T1000 (cell line): ENCODE data around the gene DGKG.
A peak's percentile ranks its signal among the peaks of the same experiment; 100 is the strongest.

Source experiments
- DNase-seq: peaks from one replicate; lab custom pipeline; 2025; ENCODE audit warnings: mixed read lengths; lab: John Stamatoyannopoulos, UW

The DGKG gene

DNA sequence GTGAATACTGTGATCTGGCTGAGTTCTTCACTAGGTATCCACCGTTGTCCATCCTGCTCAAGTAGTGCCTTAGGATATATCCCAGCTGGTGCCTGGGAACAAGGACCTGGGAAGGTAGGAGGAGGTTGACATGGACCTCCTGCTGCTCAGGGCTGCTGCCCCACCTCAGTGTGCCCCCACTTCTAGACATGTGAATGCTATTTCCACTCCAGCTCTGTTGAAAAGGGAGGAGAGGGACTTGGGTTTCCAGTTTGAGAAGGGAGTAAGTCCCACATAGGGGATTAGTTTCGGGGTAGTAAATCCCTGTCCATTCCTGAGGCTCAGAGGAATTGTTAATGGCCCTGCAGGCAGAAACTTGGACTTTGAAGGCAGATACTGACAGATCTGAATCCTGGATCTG, 220.2 kb downstream of the DGKG start:
- DNase-seq, result no peak

DNA sequence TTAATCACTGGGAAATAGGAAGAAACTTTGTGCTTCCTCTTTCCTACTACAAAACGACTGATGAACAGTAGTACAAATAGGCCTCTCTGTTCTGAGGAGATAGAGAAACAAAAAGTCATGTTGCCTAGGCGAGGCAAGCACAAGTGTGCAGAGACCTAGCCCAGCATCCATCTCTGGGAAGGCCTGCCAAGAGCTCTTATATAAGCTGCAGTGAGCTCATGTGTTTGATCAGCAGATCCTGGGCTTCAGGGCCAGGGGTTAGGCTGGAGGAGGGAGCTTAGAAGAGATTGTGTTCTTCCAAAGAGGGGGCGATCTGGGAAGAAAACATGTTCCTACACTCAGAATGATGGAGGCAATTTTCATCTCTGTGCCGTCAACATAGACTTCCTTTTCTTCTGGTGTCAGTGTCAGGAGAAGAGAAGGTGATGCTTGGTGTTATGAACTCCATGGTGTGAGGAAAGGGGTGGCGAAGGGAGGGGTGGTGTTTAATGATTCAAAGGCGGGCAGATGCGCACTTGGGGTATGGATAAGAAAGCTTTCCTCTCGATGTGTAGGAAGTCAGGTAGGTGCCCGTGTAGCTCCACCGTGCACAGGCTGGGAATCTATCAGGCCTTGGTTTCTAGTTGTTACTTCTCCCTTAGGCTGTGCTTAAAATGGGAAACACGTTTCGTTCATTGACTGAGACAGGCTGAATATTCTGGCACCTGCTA, 223.6 kb downstream of the DGKG start:
- no peak for DNase-seq

DNA sequence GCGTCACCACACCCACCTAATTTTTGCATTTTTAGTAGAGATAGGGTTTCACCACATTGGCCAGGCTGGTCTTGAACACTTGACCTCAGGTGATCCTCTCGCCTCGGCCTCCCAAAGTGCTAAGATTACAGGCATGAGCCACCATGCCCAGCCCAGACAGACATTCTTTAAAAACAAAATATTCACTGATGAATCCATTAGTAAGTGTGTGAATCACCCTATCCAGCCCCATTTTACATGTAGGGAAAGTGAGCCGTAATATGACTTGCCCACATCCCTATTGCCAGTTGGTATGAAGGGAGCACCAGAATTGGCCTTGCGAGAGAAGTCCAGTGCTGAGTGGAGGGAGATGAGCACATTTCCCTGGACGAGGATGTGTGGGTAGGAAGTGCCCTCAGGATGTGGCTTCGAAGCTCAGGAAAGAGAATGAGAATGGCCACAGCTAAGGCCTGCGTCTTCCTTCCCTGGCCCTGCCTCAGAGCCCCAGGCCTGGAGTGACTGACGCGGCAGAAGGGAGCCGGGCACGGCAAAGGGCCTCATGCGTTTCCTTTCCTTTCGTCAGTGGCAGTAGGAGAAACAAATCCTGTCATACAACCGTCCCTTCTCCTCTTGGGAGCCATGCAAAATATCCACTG, 224.9 kb downstream of the DGKG start:
- no peak for DNase-seq

DNA sequence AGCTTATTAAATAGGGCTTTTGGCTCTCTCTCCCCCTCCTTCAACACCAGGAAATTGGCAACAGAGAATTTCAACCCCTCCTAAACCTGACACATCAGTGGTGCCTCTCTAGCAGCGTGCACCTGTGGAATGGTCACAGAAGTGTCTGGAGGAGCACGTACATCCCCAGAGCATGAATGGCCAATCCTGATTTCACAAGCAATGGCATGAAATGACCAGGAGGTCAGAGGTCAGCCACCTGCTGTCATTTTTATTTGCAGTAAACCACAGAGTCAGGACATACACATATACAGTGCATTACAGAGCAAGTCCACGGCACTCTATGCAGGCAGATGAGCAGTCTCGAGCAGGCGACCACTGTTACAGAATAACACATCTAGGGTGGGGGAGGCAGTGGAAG, 228.1 kb downstream of the DGKG start:
- no peak for DNase-seq

DNA sequence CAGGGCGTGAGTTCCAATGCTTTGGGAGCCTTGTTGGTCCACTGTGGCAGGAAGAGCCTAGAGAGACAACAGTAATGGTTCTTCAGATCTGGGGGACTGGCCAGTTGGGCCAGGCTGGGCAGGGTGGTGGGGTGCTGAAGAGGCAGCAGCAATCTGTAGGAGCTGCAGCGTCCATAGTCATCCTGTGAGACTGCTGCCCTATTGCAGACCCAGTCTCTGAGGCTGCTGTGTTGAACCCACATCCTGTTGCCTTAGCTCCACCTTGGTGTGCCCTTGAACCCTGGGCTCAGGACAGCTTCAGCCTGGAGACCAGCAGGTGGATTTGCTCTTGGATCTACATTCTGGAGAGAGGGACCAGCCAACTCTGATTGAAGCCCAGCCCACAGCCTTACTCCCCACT, 229.5 kb downstream of the DGKG start:
- DNase-seq, result no peak

DNA sequence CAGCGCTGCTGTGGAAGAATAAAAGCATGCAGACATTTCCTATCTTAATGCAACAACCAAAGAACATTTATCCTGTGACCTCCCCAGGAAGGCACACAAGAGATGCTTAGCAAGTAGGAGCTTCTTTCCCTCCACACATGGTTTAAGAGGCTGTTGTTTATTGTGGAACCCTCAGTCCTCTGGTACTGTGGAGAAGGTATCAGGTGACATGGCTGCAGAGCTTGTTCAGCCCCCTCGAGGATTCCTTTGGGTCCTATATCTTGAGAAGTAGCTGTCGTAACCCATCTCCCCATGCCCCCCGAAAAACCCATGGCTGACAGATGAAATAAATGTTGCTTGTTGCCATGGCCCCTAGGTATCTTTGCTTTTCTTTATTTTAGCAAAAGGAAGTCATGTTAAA, 232.8 kb downstream of the DGKG start:
- no peak for DNase-seq

DNA sequence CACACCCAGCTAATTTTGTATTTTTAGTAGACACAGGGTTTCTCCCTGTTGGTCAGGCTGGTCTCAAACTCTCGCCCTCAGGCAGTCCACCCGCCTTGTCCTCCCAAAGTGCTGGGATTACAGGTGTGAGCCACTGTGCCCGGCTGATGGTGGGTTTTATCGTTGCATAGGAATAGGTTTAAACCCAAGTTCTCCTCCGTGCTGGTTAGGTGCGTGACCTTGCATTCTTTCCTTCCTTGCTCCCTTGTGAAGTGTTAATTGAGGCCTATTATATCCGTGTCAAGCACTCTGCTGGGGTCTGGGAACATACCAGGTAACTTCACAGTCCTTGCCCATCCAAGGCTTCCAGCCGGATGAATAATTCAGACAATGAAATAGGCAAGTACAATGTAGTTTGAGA, 233.9 kb downstream of the DGKG start:
- DNase-seq, result no peak

DNA sequence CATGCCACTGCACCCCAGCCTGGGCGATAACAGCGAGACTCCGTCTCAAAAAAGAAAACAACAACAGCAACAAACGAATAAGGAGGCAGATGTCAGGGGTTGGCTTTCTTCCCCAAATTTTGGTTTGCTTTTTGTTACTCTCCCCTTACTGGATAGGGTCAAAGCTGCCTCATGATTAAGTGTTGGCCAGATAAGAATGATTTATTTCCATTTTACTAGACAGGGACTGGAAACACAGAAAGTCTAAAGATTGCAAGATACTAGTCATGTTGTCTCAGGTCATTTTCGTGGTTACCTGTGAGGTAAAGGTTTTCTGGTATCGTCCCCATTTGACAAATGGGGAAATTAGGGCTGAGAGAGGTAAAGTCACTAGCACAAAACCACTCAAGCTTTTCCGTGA, 234.6 kb downstream of the DGKG start:
- DNase-seq, result no peak

DNA sequence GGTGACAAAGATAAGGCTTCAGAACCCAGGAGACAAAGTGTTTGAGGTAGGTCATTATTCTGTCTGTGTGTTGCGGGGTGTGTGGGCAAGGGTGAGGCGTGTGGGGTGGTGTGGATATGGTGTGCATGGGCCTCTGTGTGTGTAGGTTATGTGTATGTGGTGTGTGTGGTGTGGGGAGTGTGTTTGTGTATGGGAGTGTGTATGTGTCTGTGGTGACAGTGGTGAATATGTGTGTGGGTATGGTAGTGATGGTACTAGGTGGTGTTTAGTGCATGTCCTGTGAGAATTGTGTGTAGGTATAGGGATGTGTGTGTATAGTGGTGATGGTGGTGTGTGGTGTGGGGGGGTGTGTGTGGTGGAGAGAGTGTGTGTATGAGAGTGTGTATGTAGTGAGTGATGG, 236.9 kb downstream of the DGKG start:
- DNase-seq, result no peak

DNA sequence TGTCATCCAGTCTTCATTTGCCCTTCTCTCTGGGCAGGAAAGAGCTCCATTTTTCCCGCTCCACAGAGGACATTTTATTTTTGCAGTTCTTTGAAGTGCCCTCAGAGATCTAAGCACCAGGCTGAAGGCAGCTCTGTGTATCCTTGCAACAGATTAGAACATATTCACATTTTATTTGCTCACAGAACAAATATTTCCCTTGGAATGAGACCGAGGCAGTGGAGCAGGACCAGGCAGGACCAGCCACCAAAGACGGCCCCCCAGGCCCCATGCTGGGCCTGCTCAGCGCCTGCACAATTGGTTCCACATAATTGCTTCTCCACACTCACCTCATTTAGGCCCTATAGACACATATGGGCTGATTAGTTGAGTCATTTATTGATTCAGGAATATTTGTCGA, 237.4 kb downstream of the DGKG start:
- no peak for DNase-seq

DNA sequence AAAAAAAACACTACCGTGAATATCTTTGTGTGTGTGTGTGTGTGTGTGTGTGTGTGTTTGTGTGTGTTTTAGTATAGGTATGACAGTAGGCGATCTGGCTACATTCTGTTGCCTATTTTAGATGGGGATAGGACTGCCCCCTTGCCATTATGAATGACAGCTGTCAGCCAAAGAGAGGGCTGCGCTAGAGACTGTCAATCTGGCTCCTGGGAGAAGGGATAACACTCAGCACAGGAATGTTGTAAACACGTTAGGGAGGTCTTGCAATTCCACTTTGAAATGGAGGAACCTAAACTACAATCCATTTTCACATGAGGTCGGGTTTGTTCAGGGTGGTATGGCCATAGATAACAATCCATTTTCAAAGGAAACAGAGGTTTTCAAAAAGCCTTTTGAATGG, 239.0 kb downstream of the DGKG start:
- DNase-seq, result no peak

DNA sequence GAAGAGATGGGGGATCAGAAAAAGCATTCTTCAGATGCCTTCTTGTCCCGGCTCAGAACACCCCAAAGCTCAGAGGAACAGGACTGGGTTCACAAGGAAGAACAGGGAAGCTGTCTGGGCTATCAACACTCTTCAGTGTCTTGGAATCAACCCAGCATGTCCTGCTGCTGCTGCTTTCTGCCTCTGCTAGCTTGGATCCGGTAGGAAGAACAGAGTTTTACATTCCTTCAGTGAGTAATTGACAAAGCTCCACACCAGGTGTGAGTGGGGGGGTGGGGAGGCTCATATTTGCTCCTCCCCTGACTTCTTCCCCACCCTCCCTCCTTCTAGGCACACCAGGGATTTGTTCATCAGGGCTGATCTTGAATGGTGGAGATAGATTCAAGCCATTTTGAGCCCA, 240.1 kb downstream of the DGKG start:
- no peak for DNase-seq

DNA sequence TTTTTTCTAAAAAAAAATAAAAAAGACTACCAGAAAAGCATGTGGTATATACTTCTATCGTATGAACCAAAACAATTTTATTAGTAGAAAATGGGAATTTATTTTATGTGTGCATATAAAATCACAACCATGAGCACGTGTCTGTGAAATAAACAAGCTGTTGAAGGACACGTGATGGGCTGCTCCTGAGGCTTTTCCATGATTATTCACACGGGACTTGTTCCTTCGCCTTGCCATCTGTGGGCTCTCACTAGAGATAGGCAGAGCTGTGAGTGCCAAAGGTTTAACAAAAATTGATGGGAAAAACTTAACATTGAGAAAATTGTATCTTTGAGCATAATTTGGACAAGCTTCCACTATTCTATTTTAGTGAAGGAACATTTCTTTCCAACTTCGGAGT, 240.8 kb downstream of the DGKG start:
- no peak for DNase-seq

DNA sequence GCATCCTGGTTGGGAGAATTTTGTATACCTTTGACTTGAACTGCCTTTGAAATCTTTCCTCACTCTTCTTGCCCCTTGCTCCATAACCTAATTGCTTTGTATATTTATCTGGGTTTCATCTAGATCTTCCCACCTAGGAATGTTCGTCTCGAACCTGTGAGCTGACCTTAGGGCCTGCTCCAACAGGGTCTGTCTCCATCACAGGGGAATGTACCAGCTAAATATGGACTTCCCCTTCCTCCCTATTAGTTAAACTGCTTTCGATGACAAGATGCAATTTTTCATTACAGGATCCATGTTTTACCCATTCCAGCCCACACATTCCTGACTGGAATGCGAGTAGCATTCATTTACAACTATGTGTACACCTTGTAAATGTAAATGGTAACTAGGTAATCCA, 242.5 kb downstream of the DGKG start:
- DNase-seq, result no peak

DNA sequence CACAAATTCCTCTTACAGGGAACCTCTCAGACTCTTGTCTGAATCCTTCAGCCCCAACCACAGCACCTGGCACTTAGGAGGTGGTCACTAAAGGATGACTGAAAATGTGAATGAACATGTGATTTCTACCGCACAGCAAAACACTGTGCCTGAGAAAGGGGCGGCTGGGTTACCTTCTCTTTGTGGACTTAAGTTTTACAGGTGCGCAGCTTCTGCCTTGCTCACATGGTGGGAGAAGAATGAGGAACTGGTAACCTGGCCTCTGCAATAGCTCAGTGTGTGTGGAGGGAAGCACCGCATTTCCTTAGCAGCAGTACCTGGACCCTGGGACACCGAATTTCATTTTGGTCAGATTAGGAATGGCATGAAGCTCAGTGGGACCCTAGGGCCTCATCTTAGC, 243.3 kb downstream of the DGKG start:
- no peak for DNase-seq

DNA sequence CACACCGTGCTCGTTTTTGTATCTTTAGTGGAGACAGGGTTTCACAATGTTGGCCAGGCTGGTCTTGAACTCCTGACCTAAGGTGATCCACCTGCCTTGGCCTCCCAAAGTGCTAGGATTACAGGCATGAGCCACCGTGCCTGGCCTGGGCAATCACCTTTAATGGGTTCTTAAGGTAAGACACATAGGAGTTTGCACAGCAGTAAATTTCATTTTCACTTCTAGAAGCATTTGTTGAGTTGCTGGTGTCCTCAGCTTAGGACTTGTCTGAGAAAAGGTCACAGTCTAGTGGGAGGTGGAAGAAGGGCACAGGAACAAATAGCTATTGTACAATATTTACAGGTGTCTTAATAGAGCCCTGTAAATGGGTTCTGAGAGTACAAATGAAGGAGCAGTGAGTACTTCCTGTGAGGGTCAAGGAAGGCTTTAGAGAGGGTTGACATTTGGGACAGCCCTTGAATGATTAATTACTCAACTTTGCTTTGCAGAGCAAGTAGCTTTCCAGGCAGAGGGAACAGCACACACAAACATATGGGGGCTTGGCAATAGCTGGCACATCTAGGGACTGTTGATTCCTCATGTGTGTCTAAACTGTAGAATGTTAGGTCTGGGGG, 244.4 kb downstream of the DGKG start:
- no peak for DNase-seq

DNA sequence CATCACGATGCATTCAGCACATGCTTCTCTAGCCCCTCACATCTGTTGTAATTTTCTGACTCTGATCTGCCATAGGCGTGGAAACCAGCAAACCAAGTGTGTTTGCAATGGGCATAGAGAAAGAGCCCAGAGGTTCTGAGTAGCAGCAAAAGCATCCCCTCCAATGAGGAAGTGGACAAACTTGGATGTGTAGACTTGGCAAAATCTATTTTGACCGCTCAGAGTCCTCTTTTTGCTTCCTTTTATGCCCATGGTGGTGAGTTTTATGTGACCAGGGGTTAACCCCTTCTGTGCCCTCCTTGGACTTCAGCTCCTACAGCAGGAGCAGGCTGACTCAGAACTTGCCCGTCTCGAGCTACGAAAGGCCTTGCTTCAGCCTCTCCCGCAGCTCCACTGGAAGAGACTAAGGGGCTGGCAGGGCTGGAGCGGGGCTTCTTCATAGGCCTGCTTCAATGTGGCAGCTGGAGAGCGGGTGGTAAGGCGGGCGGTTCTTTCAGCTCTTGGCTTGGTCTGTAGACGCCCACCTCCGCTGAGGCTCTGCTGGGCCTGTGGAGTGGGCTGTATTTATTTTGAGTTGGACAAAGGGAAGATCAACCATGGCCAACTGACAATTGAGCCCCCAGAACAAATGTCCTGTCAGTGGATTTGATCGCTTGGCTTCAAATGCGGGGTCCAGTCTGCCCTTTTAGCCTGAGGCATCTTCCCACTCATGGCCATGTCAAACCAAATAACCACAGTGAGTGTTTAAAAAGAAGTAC, 246.6 kb downstream of the DGKG start:
- no peak for DNase-seq

DNA sequence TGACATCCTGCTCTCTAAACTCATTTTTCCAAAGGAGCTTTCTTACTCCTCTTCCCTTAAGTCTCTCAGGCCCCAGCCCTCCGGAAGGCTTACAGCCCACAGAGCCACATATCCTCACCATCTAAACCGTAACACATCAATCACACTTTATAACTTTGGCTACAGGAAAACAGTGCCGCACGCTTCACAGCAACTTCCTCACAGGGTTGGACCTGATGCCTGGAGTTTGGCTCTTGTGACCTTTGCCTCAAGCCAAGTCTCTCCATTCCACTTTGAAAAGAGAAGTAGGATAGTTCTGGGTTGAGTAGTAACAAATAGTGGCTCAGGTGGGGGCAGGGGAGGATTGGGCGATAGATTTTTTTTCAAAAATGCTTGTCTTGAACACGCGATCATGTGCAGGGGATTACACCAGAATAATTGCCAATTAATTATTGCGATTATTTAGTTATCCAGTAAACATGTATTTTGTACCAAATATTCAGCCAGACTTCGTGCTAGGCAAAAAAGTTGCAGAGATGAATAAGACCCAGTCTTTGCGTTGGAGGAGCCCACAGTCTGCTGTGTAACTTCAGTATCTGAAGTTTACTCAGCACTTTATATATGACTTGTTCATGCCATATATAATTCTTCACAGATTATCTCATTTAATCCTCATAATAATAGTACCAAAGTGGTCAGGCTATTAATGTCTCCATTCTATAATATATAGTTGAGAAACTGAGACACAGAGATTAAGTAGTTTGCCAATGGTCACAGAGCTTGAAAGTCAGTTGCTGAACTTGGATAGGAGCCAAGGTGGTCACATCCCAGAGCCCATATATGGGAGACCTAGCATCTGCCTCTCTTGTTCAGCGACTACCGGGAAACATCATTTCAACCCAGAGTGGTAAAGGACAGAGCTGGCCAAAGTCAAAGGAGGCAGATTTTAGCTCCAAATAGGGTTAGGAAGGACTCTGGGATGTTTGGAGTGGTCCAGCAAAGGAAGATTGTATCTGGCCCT, 250.8 kb downstream of the DGKG start:
- DNase-seq, result no peak

DNA sequence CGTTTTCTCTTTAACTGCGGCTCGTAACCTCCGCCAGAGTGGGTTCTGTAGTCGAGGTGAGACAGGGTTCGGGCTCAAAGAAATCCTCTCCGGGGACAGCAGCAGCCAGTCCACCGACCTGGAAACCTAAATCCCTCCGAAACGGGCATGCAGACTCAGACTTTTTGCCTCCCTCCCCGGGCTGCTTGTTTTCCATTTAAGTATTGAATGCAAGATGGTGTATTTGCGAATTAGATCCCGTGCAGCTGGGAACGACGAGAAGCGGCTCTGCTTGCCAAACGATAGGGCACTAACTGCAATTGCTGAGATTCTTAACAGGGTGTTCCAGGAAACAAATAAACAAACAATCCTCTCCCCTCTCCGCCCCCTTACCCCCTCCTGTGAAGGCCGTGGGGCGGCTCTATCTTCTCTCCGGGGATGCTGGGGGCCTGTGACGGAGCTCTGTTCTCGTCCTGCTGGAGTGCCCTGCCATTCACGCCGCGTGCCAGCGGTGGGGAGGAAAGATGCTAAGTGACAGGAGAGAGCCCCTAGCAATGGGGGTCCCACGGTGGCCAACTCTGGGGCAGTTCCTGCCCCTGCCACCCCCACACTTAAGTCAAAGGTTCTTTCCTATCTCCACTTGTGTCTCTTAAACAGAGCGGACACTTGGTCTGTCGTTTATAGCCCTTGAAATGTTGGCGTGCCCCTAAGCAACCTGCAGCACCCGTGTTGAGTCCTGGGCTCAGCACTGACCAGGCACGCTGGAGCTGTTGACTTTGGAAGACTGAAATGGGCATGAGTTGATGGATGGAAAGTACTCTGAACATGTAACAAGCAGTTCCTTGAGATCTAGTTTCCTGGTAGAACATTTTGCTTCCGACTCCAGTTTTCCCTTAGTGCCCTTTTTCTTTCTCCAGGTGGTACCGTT, 251.9 kb downstream of the DGKG start:
- DNase-seq, result peak; percentile 13
